PC-9 (cell line): ENCODE measurements around the gene CAMTA1. TPM values are rescaled to one million over a fixed set of nuclear protein-coding genes. Genes with fewer than 3 reads are reported as not detected.

Experiments used
- BruUV-seq: library from RNA; stranded (reverse); fragments of 400-500 nt; replicated peaks from 2 replicates; lab custom pipeline; 2021; lab: Mats Ljungman, UMichigan
- CTCF ChIA-PET: fragments of 300-600 bp; sonication (Branson Sonifier 250); formaldehyde crosslinking; loops from one replicate; lab custom pipeline; 2022; ENCODE audit warnings: antibody characterized with exemption; lab: Charles Lee
- POLR2A ChIA-PET: fragments of 300-600 bp; sonication (Branson Sonifier 250); formaldehyde crosslinking; loops from one replicate; lab custom pipeline; 2022; ENCODE audit warnings: antibody characterized with exemption; ENCODE audit not compliant: unreplicated experiment; lab: Charles Lee
- DNase-seq, 2 experiments: peaks; one replicate each; pipeline versions ENCODE4 v3.0.0 to v3.0.0-alpha.2; 2015 to 2022; ENCODE audit warnings: mixed read lengths in 1 of 2
- H2AFZ ChIP-seq: fragments of 200-600 bp; sonication (generic); 2 replicates; pipeline ENCODE4 v1.8.1; 2017; ENCODE audit warnings: antibody characterized with exemption
- H3F3A ChIP-seq: fragments of 200-600 bp; sonication (generic); 2 replicates; pipeline ENCODE4 v1.8.1; 2017; ENCODE audit warnings: antibody characterized with exemption, mild to moderate bottlenecking, low read depth; ENCODE audit not compliant: insufficient read depth
- H3K27ac ChIP-seq: fragments of 200-600 bp; sonication (generic); 2 replicates; pipeline ENCODE4 v1.6.1; 2016; ENCODE audit warnings: mixed run types
- H3K27me3 ChIP-seq: fragments of 200-600 bp; sonication (generic); 2 replicates; pipeline ENCODE4 v1.6.1; 2016; ENCODE audit warnings: low read depth, mixed run types; ENCODE audit not compliant: insufficient read depth
- H3K36me3 ChIP-seq: fragments of 200-600 bp; sonication (generic); 2 replicates; pipeline ENCODE4 v1.6.1; 2016; ENCODE audit warnings: low read depth, mixed run types
- H3K4me1 ChIP-seq: fragments of 200-600 bp; sonication (generic); replicated peaks from 2 replicates; pipeline ENCODE4 v1.6.1; 2016; ENCODE audit warnings: mixed run types; ENCODE audit not compliant: insufficient read depth
- H3K4me2 ChIP-seq: fragments of 200-600 bp; sonication (generic); 2 replicates; pipeline ENCODE4 v1.6.1; 2017; ENCODE audit warnings: mixed run types
- H3K4me3 ChIP-seq: fragments of 200-600 bp; sonication (generic); 2 replicates; pipeline ENCODE4 v1.6.1; 2016; ENCODE audit warnings: mixed run types
- H3K79me2 ChIP-seq: fragments of 200-600 bp; sonication (generic); 2 replicates; pipeline ENCODE4 v1.6.1; 2017; ENCODE audit warnings: low read depth, mixed run types
- H3K9me2 ChIP-seq: fragments of 200-600 bp; sonication (generic); 2 replicates; pipeline ENCODE4 v1.8.1; 2017; ENCODE audit warnings: mild to moderate bottlenecking; ENCODE audit not compliant: insufficient read depth
- H3K9me3 ChIP-seq: fragments of 200-600 bp; sonication (generic); 2 replicates; pipeline ENCODE4 v1.8.1; 2016; ENCODE audit warnings: low read depth; ENCODE audit not compliant: insufficient read depth
- H4K20me1 ChIP-seq: fragments of 200-600 bp; sonication (generic); 2 replicates; pipeline ENCODE4 v1.8.1; 2017; ENCODE audit not compliant: insufficient read depth
- CTCF ChIP-seq: fragments of 200-600 bp; sonication (generic); conservative IDR thresholded peaks from 2 replicates; pipeline ENCODE4 v1.6.1; 2017; ENCODE audit warnings: mixed run types, antibody characterized with exemption, mild to moderate bottlenecking, moderate library complexity
- EZH2 ChIP-seq: fragments of 200-600 bp; sonication (generic); IDR thresholded peaks from 2 replicates; pipeline ENCODE4 v1.8.0; 2017; ENCODE audit warnings: antibody characterized with exemption, low read depth
- intact Hi-C: fragments of 100-400 bp; cut with micrococcal nuclease; formaldehyde crosslinking; loops from one replicate; pipeline ENCODE4 v1.10.0; 2022; ENCODE audit not compliant: unreplicated experiment
- total RNA-seq: library from RNA; stranded (reverse); gene quantifications from 2 replicates; pipeline ENCODE4 v1.2.3, GENCODE V29; 2021

The CAMTA1 gene
- total RNA-seq, 1 experiment from 2014 or later, result 72.3 TPM

GRCh38 chr1:7234471-7234755 lies 449.2 kb downstream of the CAMTA1 start:
- H3F3A ChIP-seq, result no peaks in the 10 kb centered on the region
- no peaks in the 10 kb centered on the region for H3K79me2 ChIP-seq
- no peak for DNase-seq
- BruUV-seq, result no TSS peak
- TF ChIP-seq EZH2, result no peak
- no peak for TF ChIP-seq CTCF
- no peak overlapping the region for H3K27ac ChIP-seq
- no peaks in the 10 kb centered on the region for H3K9me3 ChIP-seq
- H3K4me2 ChIP-seq, result no peak overlapping the region
- peaks cover 77% of the 10 kb centered on the region for H3K27me3 ChIP-seq
- intact Hi-C loops, result no loop called here
- no peaks in the 10 kb centered on the region for H3K9me2 ChIP-seq
- POLR2A ChIA-PET, result no interaction called here
- CTCF ChIA-PET, result no interaction called here
- no peaks in the 10 kb centered on the region for H3K36me3 ChIP-seq
- H4K20me1 ChIP-seq, result no peaks in the 10 kb centered on the region
- no peak overlapping the region for H3K4me3 ChIP-seq
- no peak overlapping the region for H2AFZ ChIP-seq
- H3K4me1 ChIP-seq, result no peaks in the 10 kb centered on the region

- TF ChIP-seq EZH2 (no peak), CTCF (no peak)
- CTCF ChIA-PET, result no interaction called here
- no peaks in the 10 kb centered on the region for H3K9me2 ChIP-seq
- H3K27me3 ChIP-seq, result peaks cover 66% of the 10 kb centered on the region
- no peak overlapping the region for H3K27ac ChIP-seq
- no peaks in the 10 kb centered on the region for H3K36me3 ChIP-seq
- H3K4me2 ChIP-seq, result no peak overlapping the region
- H3F3A ChIP-seq, result no peaks in the 10 kb centered on the region
- POLR2A ChIA-PET, result no interaction called here
- H3K79me2 ChIP-seq, result no peaks in the 10 kb centered on the region
- no peak for DNase-seq
- no peaks in the 10 kb centered on the region for H3K9me3 ChIP-seq
- H3K4me3 ChIP-seq, result no peak overlapping the region
- H4K20me1 ChIP-seq, result no peaks in the 10 kb centered on the region
- H3K4me1 ChIP-seq, result no peaks in the 10 kb centered on the region
- no TSS peak for BruUV-seq
- intact Hi-C loops, result no loop called here
- no peak overlapping the region for H2AFZ ChIP-seq
Measured at GRCh38 chr1:7235871-7236517, 450.7 kb downstream of the CAMTA1 start.

GRCh38 chr1:7236844-7237515 lies 451.7 kb downstream of the CAMTA1 start:
- H2AFZ ChIP-seq, result no peak overlapping the region
- no peak overlapping the region for H3K27ac ChIP-seq
- no peaks in the 10 kb centered on the region for H4K20me1 ChIP-seq
- TF ChIP-seq CTCF, result no peak
- no peak for TF ChIP-seq EZH2
- H3K4me2 ChIP-seq, result no peak overlapping the region
- no peaks in the 10 kb centered on the region for H3K9me3 ChIP-seq
- CTCF ChIA-PET, result no interaction called here
- POLR2A ChIA-PET, result interaction anchor here (0.7 kb wide), 1 partner anchor 210 kb away, joined by 3 read pairs; no protein-coding TSS in a partner anchor
- no TSS peak for BruUV-seq
- H3K9me2 ChIP-seq, result no peaks in the 10 kb centered on the region
- intact Hi-C loops, result no loop called here
- no peaks in the 10 kb centered on the region for H3K4me1 ChIP-seq
- no peaks in the 10 kb centered on the region for H3K36me3 ChIP-seq
- no peak for DNase-seq
- H3K79me2 ChIP-seq, result no peaks in the 10 kb centered on the region
- no peak overlapping the region for H3K4me3 ChIP-seq
- no peaks in the 10 kb centered on the region for H3F3A ChIP-seq
- peaks cover 60% of the 10 kb centered on the region for H3K27me3 ChIP-seq
